ENCODE data around the gene STAT6.
A peak's percentile ranks its signal among the peaks of the same experiment; 100 is the strongest.

STAT6 gene

GRCh38 chr12:57107456-57108155 is 3.6 kb downstream of the STAT6 start:
- Histone ChIP-seq H2AFZ (ENCODE audit: low read depth, low read length) (no peak overlapping the region), H3K27ac (ENCODE audit: low read length, poor library complexity, severe bottlenecking) (no peak overlapping the region), H2AK5ac (ENCODE audit: low read length, severe bottlenecking) (no peak overlapping the region), H2BK15ac (ENCODE audit: low read depth, poor library complexity, severe bottlenecking) (peak overlapping the region; percentile 65), H3K4me3 (ENCODE audit: insufficient read depth in 1 of 2, low read depth in 1 of 2, low read length in 2 of 2) (peak overlapping the region in 1 of 2 experiments; percentile 46), H3K14ac (ENCODE audit: low read length in 2 of 2) (no peak overlapping the region), H3K9ac (ENCODE audit: low read length) (peak overlapping the region; percentile 54), H3K79me1 (replicated peaks; ENCODE audit: low read length, poor library complexity, severe bottlenecking) (peaks cover 18% of the 10 kb centered on the region), H3K18ac (ENCODE audit: low read depth in 1 of 2, low read length in 2 of 2) (no peak overlapping the region), H2BK12ac (ENCODE audit: low read length in 2 of 2) (no peak overlapping the region), H3K4me1 (ENCODE audit: control insufficient read depth, insufficient read depth, low read depth, low read length) (peaks cover 23% of the 10 kb centered on the region), H2BK120ac (ENCODE audit: low read depth, low read length) (no peak overlapping the region), H3K27me3 (ENCODE audit: control insufficient read depth in 1 of 2, insufficient read depth in 1 of 2, low read length in 2 of 2) (no peaks in the 10 kb centered on the region), H4K91ac (ENCODE audit: low read length) (no peak overlapping the region), H2BK5ac (ENCODE audit: low read depth, low read length, poor library complexity, severe bottlenecking) (no peak overlapping the region), H3K4ac (ENCODE audit: low read depth in 1 of 2, low read length in 2 of 2) (no peak overlapping the region), H3K9me3 (ENCODE audit: control insufficient read depth, low read length) (no peaks in the 10 kb centered on the region), H3K36me3 (ENCODE audit: control insufficient read depth in 1 of 2, insufficient read depth in 2 of 2, low read depth in 1 of 2, low read length in 2 of 2) (peaks cover 37 to 51% of the 10 kb centered on the region in 2 experiments), H3K23ac (ENCODE audit: low read length in 2 of 2) (no peak overlapping the region), H3K4me2 (ENCODE audit: low read length, poor library complexity, severe bottlenecking) (no peak overlapping the region), H4K8ac (ENCODE audit: low read length) (no peak overlapping the region)
- no peak for DNase-seq
- 91% methylated on average over 7 of the region's 7 CpGs for WGBS

- WGBS, result 94% methylated on average over 9 of the region's 9 CpGs
- Histone ChIP-seq H3K14ac (ENCODE audit: low read length in 2 of 2) (no peak overlapping the region), H3K18ac (ENCODE audit: low read depth in 1 of 2, low read length in 2 of 2) (no peak overlapping the region), H2AK5ac (ENCODE audit: low read length, severe bottlenecking) (no peak overlapping the region), H3K9ac (ENCODE audit: low read length) (no peak overlapping the region), H3K27ac (ENCODE audit: low read length, poor library complexity, severe bottlenecking) (no peak overlapping the region), H3K23ac (ENCODE audit: low read length in 2 of 2) (no peak overlapping the region), H3K79me1 (replicated peaks; ENCODE audit: low read length, poor library complexity, severe bottlenecking) (peaks cover 18% of the 10 kb centered on the region), H3K27me3 (ENCODE audit: control insufficient read depth in 1 of 2, insufficient read depth in 1 of 2, low read length in 2 of 2) (no peaks in the 10 kb centered on the region), H3K4me1 (ENCODE audit: control insufficient read depth, insufficient read depth, low read depth, low read length) (peaks cover 17% of the 10 kb centered on the region), H3K36me3 (ENCODE audit: control insufficient read depth in 1 of 2, insufficient read depth in 2 of 2, low read depth in 1 of 2, low read length in 2 of 2) (peaks cover 46 to 61% of the 10 kb centered on the region in 2 experiments), H4K8ac (ENCODE audit: low read length) (no peak overlapping the region), H2BK5ac (ENCODE audit: low read depth, low read length, poor library complexity, severe bottlenecking) (no peak overlapping the region), H3K9me3 (ENCODE audit: control insufficient read depth, low read length) (no peaks in the 10 kb centered on the region), H3K4me3 (ENCODE audit: insufficient read depth in 1 of 2, low read depth in 1 of 2, low read length in 2 of 2) (no peak overlapping the region), H2BK15ac (ENCODE audit: low read depth, poor library complexity, severe bottlenecking) (no peak overlapping the region), H4K91ac (ENCODE audit: low read length) (no peak overlapping the region), H3K4me2 (ENCODE audit: low read length, poor library complexity, severe bottlenecking) (no peak overlapping the region), H3K4ac (ENCODE audit: low read depth in 1 of 2, low read length in 2 of 2) (no peak overlapping the region), H2BK12ac (ENCODE audit: low read length in 2 of 2) (no peak overlapping the region), H2AFZ (ENCODE audit: low read depth, low read length) (no peak overlapping the region), H2BK120ac (ENCODE audit: low read depth, low read length) (no peak overlapping the region)
- no peak for DNase-seq
These were observed 5.0 kb downstream of the STAT6 start for GRCh38 chr12:57106021-57106708.

DNA sequence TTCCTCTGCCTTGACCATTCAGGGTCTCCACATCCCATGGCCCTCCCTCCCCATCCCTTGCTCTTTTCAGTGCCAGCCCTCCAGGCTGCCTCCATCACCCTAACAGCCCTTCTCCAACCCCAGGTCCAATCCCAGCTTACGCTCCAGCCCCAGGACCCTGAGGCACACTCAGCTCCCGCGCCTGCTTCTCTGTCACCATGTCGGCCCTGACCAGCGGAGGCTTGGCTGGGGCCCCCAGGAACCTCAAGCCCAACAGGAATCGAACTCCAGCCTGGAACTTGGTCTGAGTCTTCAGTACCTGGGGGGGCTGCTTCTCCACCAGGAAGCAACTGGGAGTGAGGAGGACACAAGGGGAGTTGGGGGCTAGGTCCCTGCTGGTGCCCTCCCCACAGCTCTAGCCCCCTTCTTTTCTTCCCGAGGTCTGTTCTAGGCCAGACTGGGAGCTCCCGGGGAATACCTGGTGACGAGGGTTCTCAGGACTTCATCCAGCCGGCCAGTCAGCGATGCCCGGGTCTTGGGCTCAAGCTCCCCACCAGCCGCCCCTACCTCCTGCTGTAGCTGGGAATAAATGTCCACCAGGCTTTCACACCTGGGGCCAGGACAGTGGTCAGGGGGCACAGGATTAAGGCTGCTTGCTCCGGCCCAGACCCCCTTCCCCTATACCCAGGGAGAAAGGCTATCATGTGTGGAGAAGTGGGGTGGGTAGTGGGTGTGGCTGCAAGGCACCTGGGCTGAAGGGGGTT is 6.0 kb downstream of the STAT6 start:
- Histone ChIP-seq H2BK5ac (ENCODE audit: low read depth, low read length, poor library complexity, severe bottlenecking) (no peak overlapping the region), H3K14ac (ENCODE audit: low read length in 2 of 2) (no peak overlapping the region)
- no peak for DNase-seq

More for the DNA sequence above, 6.0 kb downstream of the STAT6 start:
- no peak overlapping the region for H2BK12ac ChIP-seq (ENCODE audit: low read length in 2 of 2)
- H3K18ac ChIP-seq (ENCODE audit: low read depth in 1 of 2, low read length in 2 of 2), result no peak overlapping the region
- H3K4me2 ChIP-seq (ENCODE audit: low read length, poor library complexity, severe bottlenecking), result no peak overlapping the region
- no peak overlapping the region for H3K4me3 ChIP-seq (ENCODE audit: insufficient read depth in 1 of 2, low read depth in 1 of 2, low read length in 2 of 2)
- no peak overlapping the region for H3K27ac ChIP-seq (ENCODE audit: low read length, poor library complexity, severe bottlenecking)
- H2BK15ac ChIP-seq (ENCODE audit: low read depth, poor library complexity, severe bottlenecking), result no peak overlapping the region
- H2AFZ ChIP-seq (ENCODE audit: low read depth, low read length), result no peak overlapping the region
- H4K91ac ChIP-seq (ENCODE audit: low read length), result no peak overlapping the region
- peaks cover 46 to 67% of the 10 kb centered on the region in 2 experiments for H3K36me3 ChIP-seq (ENCODE audit: control insufficient read depth in 1 of 2, insufficient read depth in 2 of 2, low read depth in 1 of 2, low read length in 2 of 2)
- peaks cover 18% of the 10 kb centered on the region for H3K79me1 ChIP-seq (replicated peaks; ENCODE audit: low read length, poor library complexity, severe bottlenecking)
- H3K9ac ChIP-seq (ENCODE audit: low read length), result no peak overlapping the region
- H3K4me1 ChIP-seq (ENCODE audit: control insufficient read depth, insufficient read depth, low read depth, low read length), result peaks cover 15% of the 10 kb centered on the region
- H3K4ac ChIP-seq (ENCODE audit: low read depth in 1 of 2, low read length in 2 of 2), result no peak overlapping the region
- no peak overlapping the region for H2BK120ac ChIP-seq (ENCODE audit: low read depth, low read length)
- H3K23ac ChIP-seq (ENCODE audit: low read length in 2 of 2), result no peak overlapping the region
- WGBS, result 96% methylated on average over 13 of the region's 14 CpGs
- no peaks in the 10 kb centered on the region for H3K9me3 ChIP-seq (ENCODE audit: control insufficient read depth, low read length)
- no peaks in the 10 kb centered on the region for H3K27me3 ChIP-seq (ENCODE audit: control insufficient read depth in 1 of 2, insufficient read depth in 1 of 2, low read length in 2 of 2)
- H2AK5ac ChIP-seq (ENCODE audit: low read length, severe bottlenecking), result no peak overlapping the region
- H4K8ac ChIP-seq (ENCODE audit: low read length), result peak overlapping the region; percentile 7

All from mesenchymal stem cell (in vitro differentiated cells and primary cell).